Measurements from ENCODE around the gene ZIC2. TPM values are rescaled to one million over a fixed set of nuclear protein-coding genes. Genes with fewer than 3 reads are reported as not detected.
A peak's percentile ranks its signal among the peaks of the same experiment; 100 is the strongest.
"Not testable (repeated sequence)": the region's sequence is repeated elsewhere in the genome, so short reads cannot be mapped to it uniquely, and the experiment has no call there.

ZIC2 gene
- not detected for total RNA-seq

DNA sequence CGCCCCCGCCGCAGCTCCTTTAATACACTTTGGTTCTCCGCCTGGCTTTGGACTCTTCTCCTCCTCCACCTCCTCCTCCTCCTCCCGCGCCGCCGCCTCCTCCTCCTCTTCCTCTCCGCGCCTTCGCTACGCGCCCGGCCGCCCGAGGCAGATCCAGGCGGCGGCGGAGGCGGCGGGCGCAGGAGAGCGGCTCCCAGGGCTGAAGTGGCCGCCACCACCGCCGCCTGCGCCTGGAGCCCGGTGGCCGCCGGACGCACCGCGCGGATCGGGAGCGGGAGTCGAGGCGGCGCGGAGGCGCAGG, at the start of gene ZIC2:
Gene ZIC2, plus strand, starts transcription at position 50 of the 301 bp plus-strand sequence. CDS start 281 bp downstream, outside the sequence.
- DNase-seq, result no peak
- Mint-ChIP-seq H3K9me3 (no peaks in the 10 kb centered on the region), H3K27me3 (peaks cover 63% of the 10 kb centered on the region), H3K36me3 (ENCODE audit: low read depth) (peaks cover 6% of the 10 kb centered on the region), H3K4me3 (peak within 1 kb of the TSS; percentile 43), H3K27ac (peak within 1 kb of the TSS; percentile 62), H3K4me1 (peaks cover 26% of the 10 kb centered on the region)
- ChIA-PET CTCF (interaction anchor here (1.5 kb wide), 1 partner anchor 10 kb away, joined by 4 read pairs; no protein-coding TSS in a partner anchor), POLR2A (no interaction called here)

DNA sequence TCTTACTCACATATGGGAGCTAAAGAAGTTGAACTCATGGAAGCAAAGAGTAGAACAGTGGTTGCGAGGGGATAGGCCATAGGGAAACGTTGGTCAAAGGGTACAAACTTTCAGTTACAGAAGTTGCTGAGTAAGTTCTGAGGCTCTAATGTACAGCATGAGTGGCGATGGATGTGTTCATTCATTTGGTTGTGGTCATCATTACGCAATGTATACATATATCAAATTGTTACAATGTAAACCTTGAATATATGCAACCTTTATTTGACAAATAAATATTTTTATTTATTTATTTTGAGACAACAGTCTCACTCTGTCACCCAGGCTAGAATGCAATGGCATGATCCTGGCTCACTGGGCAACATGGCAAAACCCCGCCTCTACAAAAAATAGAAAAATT, 48.7 kb upstream of the ZIC2 start:
- DNase-seq, result no peak
- Mint-ChIP-seq H3K4me1 (no peaks in the 10 kb centered on the region), H3K27ac (no peak overlapping the region), H3K36me3 (ENCODE audit: low read depth) (no peaks in the 10 kb centered on the region), H3K4me3 (no peak overlapping the region), H3K27me3 (peaks cover 8% of the 10 kb centered on the region), H3K9me3 (no peaks in the 10 kb centered on the region)
- POLR2A ChIA-PET, result no interaction called here
- CTCF ChIA-PET, result interaction anchor here (0.9 kb wide), 1 partner anchor 23 kb away, joined by 3 read pairs; no protein-coding TSS in a partner anchor

DNA sequence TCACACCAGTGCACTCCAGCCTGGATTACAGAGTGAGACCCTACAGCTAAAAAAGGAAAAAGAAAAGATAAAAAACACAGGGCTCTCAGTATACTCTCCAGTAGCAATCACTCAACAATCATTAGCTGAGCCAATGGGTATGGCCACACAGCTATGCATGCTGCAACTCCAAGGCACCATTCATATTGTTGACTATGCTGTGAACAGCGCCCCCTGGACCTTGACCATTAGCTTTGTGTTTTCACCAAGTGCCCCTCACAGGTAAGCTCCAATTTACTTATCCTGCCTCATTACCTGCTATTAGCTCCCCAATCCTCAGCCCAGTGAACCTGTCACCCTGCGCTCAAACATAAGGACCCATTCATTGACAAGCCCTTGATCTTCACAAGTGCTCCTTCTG, 45.8 kb upstream of the ZIC2 start:
- DNase-seq, result no peak
- Mint-ChIP-seq H3K27ac (no peak overlapping the region), H3K4me3 (no peak overlapping the region), H3K36me3 (ENCODE audit: low read depth) (no peaks in the 10 kb centered on the region), H3K27me3 (peaks cover 8% of the 10 kb centered on the region), H3K9me3 (no peaks in the 10 kb centered on the region), H3K4me1 (no peaks in the 10 kb centered on the region)
- CTCF ChIA-PET, result interaction anchor here (0.8 to 0.9 kb wide), 2 partner anchors 20 to 23 kb away, joined by 3 read pairs; no protein-coding TSS in a partner anchor
- POLR2A ChIA-PET, result no interaction called here

DNA sequence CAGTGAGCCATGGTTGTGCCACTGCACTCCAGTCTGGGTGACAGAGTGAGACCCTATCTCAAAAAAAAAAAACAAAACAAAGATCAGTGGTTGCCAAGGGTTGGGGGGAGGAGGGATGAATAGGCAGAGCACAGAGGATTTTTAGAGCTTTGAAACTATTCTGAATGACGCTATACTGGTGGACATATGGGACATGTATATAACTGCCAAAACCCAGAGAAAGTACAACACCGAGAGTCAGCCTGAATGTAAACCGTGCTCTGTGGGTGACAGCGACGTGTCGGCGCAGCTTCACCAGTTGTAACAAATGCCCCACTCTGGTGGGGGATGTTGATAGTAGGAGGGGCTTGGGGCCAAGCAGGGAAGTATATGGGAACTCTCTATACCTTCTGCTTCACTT, 42.9 kb upstream of the ZIC2 start:
- Mint-ChIP-seq H3K4me3 (no peak overlapping the region), H3K36me3 (ENCODE audit: low read depth) (no peaks in the 10 kb centered on the region), H3K9me3 (no peaks in the 10 kb centered on the region), H3K4me1 (no peaks in the 10 kb centered on the region), H3K27me3 (peaks cover 16% of the 10 kb centered on the region), H3K27ac (no peak overlapping the region)
- CTCF ChIA-PET, result interaction anchor here (0.5 kb wide), 1 partner anchor 26 kb away, joined by 4 read pairs; no protein-coding TSS in a partner anchor
- no peak for DNase-seq
- POLR2A ChIA-PET, result no interaction called here

GRCh38 chr13:99941086-99941485, 40.5 kb upstream of the ZIC2 start:
- no peaks in the 10 kb centered on the region for H3K4me1 Mint-ChIP-seq
- ChIA-PET POLR2A (no interaction called here), CTCF (no interaction called here)
- no peak overlapping the region for H3K4me3 Mint-ChIP-seq
- H3K27me3 Mint-ChIP-seq, result peaks cover 17% of the 10 kb centered on the region
- no peak for DNase-seq
- no peak overlapping the region for H3K27ac Mint-ChIP-seq
- no peaks in the 10 kb centered on the region for H3K36me3 Mint-ChIP-seq (ENCODE audit: low read depth)
- H3K9me3 Mint-ChIP-seq, result no peaks in the 10 kb centered on the region

GRCh38 chr13:99941911-99942310, 39.7 kb upstream of the ZIC2 start:
- no peak overlapping the region for H3K4me3 Mint-ChIP-seq
- ChIA-PET CTCF (interaction anchor here (0.7 kb wide), 1 partner anchor 1359 kb away, joined by 3 read pairs; no protein-coding TSS in a partner anchor), POLR2A (interaction anchor here (0.7 kb wide), 1 partner anchor 165 kb away, joined by 5 read pairs; no protein-coding TSS in a partner anchor)
- H3K27ac Mint-ChIP-seq, result no peak overlapping the region
- no peak for DNase-seq
- H3K9me3 Mint-ChIP-seq, result no peaks in the 10 kb centered on the region
- H3K27me3 Mint-ChIP-seq, result peaks cover 22% of the 10 kb centered on the region
- no peaks in the 10 kb centered on the region for H3K4me1 Mint-ChIP-seq
- no peaks in the 10 kb centered on the region for H3K36me3 Mint-ChIP-seq (ENCODE audit: low read depth)

DNA sequence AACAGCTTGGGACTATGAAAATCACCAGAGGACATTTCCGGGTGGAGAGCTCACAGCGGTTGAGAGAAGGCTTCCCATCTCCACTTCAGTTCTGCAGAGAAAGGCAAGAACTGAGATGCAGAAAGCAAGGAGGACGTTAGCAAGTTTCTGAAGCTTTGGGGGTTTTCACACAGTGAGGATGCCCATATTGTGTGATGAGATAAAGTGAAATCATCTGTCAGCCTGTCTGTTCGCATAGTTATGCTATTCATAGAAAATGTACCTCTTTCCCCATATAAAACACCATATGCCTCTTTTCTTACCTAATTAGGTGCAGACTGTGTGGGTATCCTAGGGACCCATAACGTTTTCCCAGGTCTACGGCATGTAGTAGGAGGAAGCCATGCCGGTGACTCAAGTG, 37.5 kb upstream of the ZIC2 start:
- Mint-ChIP-seq H3K36me3 (ENCODE audit: low read depth) (no peaks in the 10 kb centered on the region), H3K27me3 (peaks cover 34% of the 10 kb centered on the region), H3K27ac (no peak overlapping the region), H3K4me3 (no peak overlapping the region), H3K4me1 (no peaks in the 10 kb centered on the region), H3K9me3 (no peaks in the 10 kb centered on the region)
- ChIA-PET POLR2A (no interaction called here), CTCF (no interaction called here)
- no peak for DNase-seq

DNA sequence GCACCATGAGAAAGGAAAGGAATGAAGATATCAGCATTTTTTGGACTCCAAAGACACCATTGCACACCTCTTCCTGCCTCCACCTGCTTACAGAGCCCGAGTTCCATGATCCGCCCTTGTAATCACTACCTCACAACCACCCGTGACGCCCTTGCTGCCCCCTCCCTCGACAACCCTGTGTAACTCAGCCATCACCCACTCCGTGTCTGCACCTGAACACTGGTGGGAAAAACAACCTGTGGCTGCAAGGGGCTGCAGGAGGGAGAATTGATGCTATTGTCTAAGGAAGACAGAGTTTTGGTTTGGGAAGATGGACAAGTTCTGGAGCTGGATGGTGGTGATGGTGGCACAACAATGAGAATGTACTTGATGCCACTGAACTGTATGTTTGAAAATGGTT, 37.0 kb upstream of the ZIC2 start:
- Mint-ChIP-seq H3K4me3 (no peak overlapping the region), H3K4me1 (no peaks in the 10 kb centered on the region), H3K36me3 (ENCODE audit: low read depth) (no peaks in the 10 kb centered on the region), H3K27ac (no peak overlapping the region), H3K9me3 (no peaks in the 10 kb centered on the region), H3K27me3 (peaks cover 39% of the 10 kb centered on the region)
- no peak for DNase-seq
- CTCF ChIA-PET, result no interaction called here
- POLR2A ChIA-PET, result no interaction called here

- H3K27me3 Mint-ChIP-seq, result peaks cover 48% of the 10 kb centered on the region
These were observed 36.1 kb upstream of the ZIC2 start for GRCh38 chr13:99945515-99945914.

GRCh38 chr13:99947666-99948065, 33.9 kb upstream of the ZIC2 start:
- DNase-seq, result no peak
- H3K9me3 Mint-ChIP-seq, result no peaks in the 10 kb centered on the region
- POLR2A ChIA-PET, result no interaction called here
- H3K4me3 Mint-ChIP-seq, result no peak overlapping the region
- no peaks in the 10 kb centered on the region for H3K4me1 Mint-ChIP-seq
- H3K27me3 Mint-ChIP-seq, result peaks cover 54% of the 10 kb centered on the region
- no peak overlapping the region for H3K27ac Mint-ChIP-seq
- no peaks in the 10 kb centered on the region for H3K36me3 Mint-ChIP-seq (ENCODE audit: low read depth)
- CTCF ChIA-PET, result no interaction called here

More at GRCh38 chr13:99945515-99945914, 36.1 kb upstream of the ZIC2 start:
- CTCF ChIA-PET; POLR2A ChIA-PET; H3K4me3 Mint-ChIP-seq; DNase-seq; H3K9me3 Mint-ChIP-seq; H3K27ac Mint-ChIP-seq; H3K36me3 Mint-ChIP-seq (ENCODE audit: low read depth); H3K4me1 Mint-ChIP-seq: not testable (repeated sequence)

- H3K27ac Mint-ChIP-seq, result no peak overlapping the region
- ChIA-PET CTCF (no interaction called here), POLR2A (interaction anchor here (0.6 kb wide), 1 partner anchor 294 kb away, joined by 3 read pairs; no protein-coding TSS in a partner anchor)
- H3K4me1 Mint-ChIP-seq, result no peaks in the 10 kb centered on the region
- DNase-seq, result no peak
- H3K9me3 Mint-ChIP-seq, result no peaks in the 10 kb centered on the region
- peaks cover 62% of the 10 kb centered on the region for H3K27me3 Mint-ChIP-seq
- H3K4me3 Mint-ChIP-seq, result no peak overlapping the region
- no peaks in the 10 kb centered on the region for H3K36me3 Mint-ChIP-seq (ENCODE audit: low read depth)
These were observed 33.2 kb upstream of the ZIC2 start for GRCh38 chr13:99948411-99948810.

- ChIA-PET CTCF (no interaction called here), POLR2A (interaction anchor here (0.6 kb wide), 1 partner anchor 293 kb away, joined by 3 read pairs; no protein-coding TSS in a partner anchor)
- no peaks in the 10 kb centered on the region for H3K4me1 Mint-ChIP-seq
- no peaks in the 10 kb centered on the region for H3K9me3 Mint-ChIP-seq
- no peak overlapping the region for H3K27ac Mint-ChIP-seq
- DNase-seq, result no peak
- peaks cover 66% of the 10 kb centered on the region for H3K27me3 Mint-ChIP-seq
- no peaks in the 10 kb centered on the region for H3K36me3 Mint-ChIP-seq (ENCODE audit: low read depth)
- no peak overlapping the region for H3K4me3 Mint-ChIP-seq
These were observed 32.5 kb upstream of the ZIC2 start for GRCh38 chr13:99948907-99949678.

- Mint-ChIP-seq H3K4me1 (no peaks in the 10 kb centered on the region), H3K27ac (no peak overlapping the region), H3K4me3 (no peak overlapping the region), H3K36me3 (ENCODE audit: low read depth) (no peaks in the 10 kb centered on the region), H3K9me3 (no peaks in the 10 kb centered on the region), H3K27me3 (peaks cover 72% of the 10 kb centered on the region)
- ChIA-PET CTCF (no interaction called here), POLR2A (no interaction called here)
- no peak for DNase-seq
These were observed 31.7 kb upstream of the ZIC2 start for GRCh38 chr13:99949679-99950413.
